ENCODE measurements around the gene IGSF9. TPM values are rescaled to one million over a fixed set of nuclear protein-coding genes. Genes with fewer than 3 reads are reported as not detected.

IGSF9 gene
- total RNA-seq: 0.09 TPM in 1 of 2 replicates, not detected in the other

- intact Hi-C loops (cut with micrococcal nuclease): no loop called here
These were observed at the start of gene IGSF9 for GRCh38 chr1:159945483-159946241. IGSF9 (minus strand) TSS chr1:159945613; CDS start chr1:159943454, 2,159 bp downstream.

GRCh38 chr1:159994896-159995295, 49.5 kb upstream of the IGSF9 start:
- intact Hi-C loops (cut with micrococcal nuclease): no loop called here

- intact Hi-C loops (cut with micrococcal nuclease): no loop called here
These were observed 48.5 kb upstream of the IGSF9 start for GRCh38 chr1:159993911-159994310.

- intact Hi-C loops (cut with micrococcal nuclease): no loop called here
These were observed 46.7 kb upstream of the IGSF9 start for GRCh38 chr1:159992161-159992560.

GRCh38 chr1:159991513-159991912, 46.1 kb upstream of the IGSF9 start:
- intact Hi-C loops (cut with micrococcal nuclease): no loop called here

- intact Hi-C loops (cut with micrococcal nuclease): no loop called here
These were observed 44.6 kb upstream of the IGSF9 start for GRCh38 chr1:159990005-159990404.

- intact Hi-C loops (cut with micrococcal nuclease): no loop called here
These were observed 44.2 kb upstream of the IGSF9 start for GRCh38 chr1:159989581-159989980.

- intact Hi-C loops (cut with micrococcal nuclease): no loop called here
These were observed 42.6 kb upstream of the IGSF9 start for GRCh38 chr1:159988006-159988405.

GRCh38 chr1:159987186-159987585, 41.8 kb upstream of the IGSF9 start:
- intact Hi-C loops (cut with micrococcal nuclease): no loop called here

- intact Hi-C loops (cut with micrococcal nuclease): no loop called here
These were observed 41.1 kb upstream of the IGSF9 start for GRCh38 chr1:159986531-159986930.

GRCh38 chr1:159986093-159986492, 40.7 kb upstream of the IGSF9 start:
- intact Hi-C loops (cut with micrococcal nuclease): no loop called here

- intact Hi-C loops (cut with micrococcal nuclease): no loop called here
These were observed 40.1 kb upstream of the IGSF9 start for GRCh38 chr1:159985473-159985872.

GRCh38 chr1:159983681-159984080, 38.3 kb upstream of the IGSF9 start:
- intact Hi-C loops (cut with micrococcal nuclease): no loop called here

- intact Hi-C loops (cut with micrococcal nuclease): no loop called here
These were observed 36.9 kb upstream of the IGSF9 start for GRCh38 chr1:159982280-159982679.

GRCh38 chr1:159981351-159982055, 36.1 kb upstream of the IGSF9 start:
- intact Hi-C loops (cut with micrococcal nuclease): no loop called here

GRCh38 chr1:159980786-159981185, 35.4 kb upstream of the IGSF9 start:
- intact Hi-C loops (cut with micrococcal nuclease): no loop called here

- intact Hi-C loops (cut with micrococcal nuclease): no loop called here
These were observed 34.7 kb upstream of the IGSF9 start for GRCh38 chr1:159980076-159980475.

- intact Hi-C loops (cut with micrococcal nuclease): no loop called here
These were observed 33.8 kb upstream of the IGSF9 start for GRCh38 chr1:159979257-159979656.

GRCh38 chr1:159978107-159978398, 32.6 kb upstream of the IGSF9 start:
- intact Hi-C loops (cut with micrococcal nuclease): no loop called here

GRCh38 chr1:159977364-159978106, 32.1 kb upstream of the IGSF9 start:
- intact Hi-C loops (cut with micrococcal nuclease): no loop called here

- intact Hi-C loops (cut with micrococcal nuclease): no loop called here
These were observed 29.0 kb upstream of the IGSF9 start for GRCh38 chr1:159974350-159974965.

Data from T-helper 2 cell treated with Interferon-gamma antibody and Interleukin-4, amounts not matched to agents 100 ng/mL and 5 ng/mL, for 36 hours (primary cell).